Activated T-cell treated with anti-CD3 and anti-CD28 coated beads, Interleukin-2, amount 50 U/mL, for 4 hours (primary cell): Measurements from ENCODE around the gene CD3G. TPM values are rescaled to one million over a fixed set of nuclear protein-coding genes. Genes with fewer than 3 reads are reported as not detected.
"Not testable (repeated sequence)": the region's sequence is repeated elsewhere in the genome, so short reads cannot be mapped to it uniquely, and the experiment has no call there.

ENCODE experiments used
- ATAC-seq, 2 donors: fragments of 200-7000 bp; cut with Tn5 transposase; one replicate each; pipeline ENCODE4 v1.10.0; 2021
- DNase-seq: peaks from one replicate; pipeline ENCODE4 v3.0.0-alpha.2; 2020
- H3K27me3 Mint-ChIP-seq: one replicate; pipeline ENCODE4 v1.8.0; 2021; ENCODE audit warnings: low read depth, mixed read lengths
- H3K36me3 Mint-ChIP-seq: one replicate; pipeline ENCODE4 v1.8.0; 2022; ENCODE audit warnings: mixed read lengths; ENCODE audit not compliant: insufficient read depth
- H3K4me1 Mint-ChIP-seq: one replicate; pipeline ENCODE4 v1.8.0; 2021; ENCODE audit warnings: low read depth, mixed read lengths
- H3K4me3 Mint-ChIP-seq: one replicate; pipeline ENCODE4 v1.8.0; 2021; ENCODE audit warnings: mild to moderate bottlenecking, moderate library complexity, mixed read lengths
- H3K9me3 Mint-ChIP-seq: one replicate; pipeline ENCODE4 v1.8.0; 2021; ENCODE audit warnings: mixed read lengths
- total RNA-seq, 3 donors: library from RNA; stranded (reverse); gene quantifications; one replicate each; pipeline ENCODE4 v1.2.1, GENCODE V29; 2021

The CD3G gene
- 100 to 1,000 TPM in 2 of 3 donors, 10 to 100 TPM in 1; 86.4 to 105 (median 102) TPM for total RNA-seq

- ATAC-seq = peak; percentile 57 to 65
- H3K9me3 Mint-ChIP-seq = no peaks in the 10 kb centered on the region
- H3K4me1 Mint-ChIP-seq = peaks cover 72% of the 10 kb centered on the region
- DNase-seq = peak; percentile 63
- H3K4me3 Mint-ChIP-seq = peak within 1 kb of the TSS; percentile 92
- peaks cover 41% of the 10 kb centered on the region for H3K36me3 Mint-ChIP-seq
- H3K27me3 Mint-ChIP-seq = no peaks in the 10 kb centered on the region
These were observed at the start of gene CD3G for GRCh38 chr11:118343981-118344515. Gene CD3G, plus strand, starts transcription at chr11:118344344. Its CDS starts 80 bp downstream, at chr11:118344424.

GRCh38 chr11:118295199-118295598 lies 48.9 kb upstream of the CD3G start:
- ATAC-seq (no peak), DNase-seq (no peak)
- Mint-ChIP-seq H3K27me3 (no peaks in the 10 kb centered on the region), H3K4me3 (no peak overlapping the region), H3K9me3 (no peaks in the 10 kb centered on the region), H3K4me1 (peaks cover 17% of the 10 kb centered on the region), H3K36me3 (no peaks in the 10 kb centered on the region)

- ATAC-seq (peak; percentile 82 to 93), DNase-seq (peak; percentile 45)
- peaks cover 16% of the 10 kb centered on the region for H3K4me1 Mint-ChIP-seq
- no peak overlapping the region for H3K4me3 Mint-ChIP-seq
- no peaks in the 10 kb centered on the region for H3K27me3 Mint-ChIP-seq
- no peaks in the 10 kb centered on the region for H3K9me3 Mint-ChIP-seq
- no peaks in the 10 kb centered on the region for H3K36me3 Mint-ChIP-seq
These were observed 48.2 kb upstream of the CD3G start for GRCh38 chr11:118295815-118296454.

GRCh38 chr11:118301600-118302195 lies 42.4 kb upstream of the CD3G start:
- no peak for DNase-seq
- Mint-ChIP-seq H3K4me1 (peaks cover 40% of the 10 kb centered on the region), H3K27me3 (no peaks in the 10 kb centered on the region), H3K9me3 (no peaks in the 10 kb centered on the region), H3K4me3 (no peak overlapping the region), H3K36me3 (peaks cover 11% of the 10 kb centered on the region)
- ATAC-seq = no peak

GRCh38 chr11:118304227-118304567 lies 39.9 kb upstream of the CD3G start:
- H3K27me3 Mint-ChIP-seq = no peaks in the 10 kb centered on the region
- H3K4me1 Mint-ChIP-seq = peaks cover 65% of the 10 kb centered on the region
- H3K4me3 Mint-ChIP-seq = peak overlapping the region; percentile 100
- H3K9me3 Mint-ChIP-seq = no peaks in the 10 kb centered on the region
- peaks cover 33% of the 10 kb centered on the region for H3K36me3 Mint-ChIP-seq
- ATAC-seq = peak; percentile 18 to 19
- DNase-seq = no peak

GRCh38 chr11:118304568-118305248 lies 39.4 kb upstream of the CD3G start, which contains the start of gene CD3E:
Gene CD3E, plus strand, starts transcription at chr11:118304730. Its CDS starts 223 bp downstream, at chr11:118304953.
- no peaks in the 10 kb centered on the region for H3K9me3 Mint-ChIP-seq
- H3K36me3 Mint-ChIP-seq = peaks cover 38% of the 10 kb centered on the region
- DNase-seq (peak; percentile 51), ATAC-seq (peak; percentile 77 to 80)
- H3K27me3 Mint-ChIP-seq = no peaks in the 10 kb centered on the region
- H3K4me1 Mint-ChIP-seq = peaks cover 70% of the 10 kb centered on the region
- peak within 1 kb of the TSS; percentile 100 for H3K4me3 Mint-ChIP-seq

GRCh38 chr11:118305726-118306125 lies 38.4 kb upstream of the CD3G start:
- Mint-ChIP-seq H3K9me3 (no peaks in the 10 kb centered on the region), H3K36me3 (peaks cover 45% of the 10 kb centered on the region), H3K27me3 (no peaks in the 10 kb centered on the region), H3K4me1 (peaks cover 78% of the 10 kb centered on the region), H3K4me3 (peak overlapping the region; percentile 100)
- ATAC-seq (no peak), DNase-seq (no peak)

- H3K27me3 Mint-ChIP-seq = no peaks in the 10 kb centered on the region
- H3K36me3 Mint-ChIP-seq = peaks cover 52% of the 10 kb centered on the region
- peak overlapping the region; percentile 100 for H3K4me3 Mint-ChIP-seq
These were observed 37.6 kb upstream of the CD3G start for GRCh38 chr11:118306556-118306955.

GRCh38 chr11:118308995-118309528 lies 35.1 kb upstream of the CD3G start:
- DNase-seq, H3K9me3 Mint-ChIP-seq, H3K27me3 Mint-ChIP-seq: not testable (repeated sequence)
- H3K36me3 Mint-ChIP-seq = peaks cover 65% of the 10 kb centered on the region
- H3K4me1 Mint-ChIP-seq = peaks cover 82% of the 10 kb centered on the region
- ATAC-seq = peak; percentile 15 to 20
- H3K4me3 Mint-ChIP-seq = peak overlapping the region; percentile 23

More at GRCh38 chr11:118306556-118306955, 37.6 kb upstream of the CD3G start:
- ATAC-seq (peak; percentile 10 to 17), DNase-seq (peak; percentile 50)
- Mint-ChIP-seq H3K9me3 (no peaks in the 10 kb centered on the region), H3K4me1 (peaks cover 81% of the 10 kb centered on the region)

- ATAC-seq (no peak), DNase-seq (no peak)
- H3K36me3 Mint-ChIP-seq = peaks cover 70% of the 10 kb centered on the region
- H3K4me1 Mint-ChIP-seq = peaks cover 85% of the 10 kb centered on the region
- H3K9me3 Mint-ChIP-seq = no peaks in the 10 kb centered on the region
- no peaks in the 10 kb centered on the region for H3K27me3 Mint-ChIP-seq
- no peak overlapping the region for H3K4me3 Mint-ChIP-seq
These were observed 33.9 kb upstream of the CD3G start for GRCh38 chr11:118310271-118310670.

- no peak for ATAC-seq
- peaks cover 72% of the 10 kb centered on the region for H3K36me3 Mint-ChIP-seq
These were observed 33.2 kb upstream of the CD3G start for GRCh38 chr11:118310781-118311485.

GRCh38 chr11:118311518-118311917 lies 32.6 kb upstream of the CD3G start:
- Mint-ChIP-seq H3K4me1 (peaks cover 91% of the 10 kb centered on the region), H3K27me3 (no peaks in the 10 kb centered on the region), H3K4me3 (no peak overlapping the region), H3K36me3 (peaks cover 70% of the 10 kb centered on the region), H3K9me3 (no peaks in the 10 kb centered on the region)
- DNase-seq = no peak
- no peak for ATAC-seq

More at GRCh38 chr11:118310781-118311485, 33.2 kb upstream of the CD3G start:
- DNase-seq = no peak
- no peaks in the 10 kb centered on the region for H3K9me3 Mint-ChIP-seq
- no peak overlapping the region for H3K4me3 Mint-ChIP-seq
- no peaks in the 10 kb centered on the region for H3K27me3 Mint-ChIP-seq
- peaks cover 89% of the 10 kb centered on the region for H3K4me1 Mint-ChIP-seq

- Mint-ChIP-seq H3K4me3 (no peak overlapping the region), H3K27me3 (no peaks in the 10 kb centered on the region), H3K9me3 (no peaks in the 10 kb centered on the region), H3K36me3 (peaks cover 68% of the 10 kb centered on the region), H3K4me1 (peaks cover 91% of the 10 kb centered on the region)
- DNase-seq (no peak), ATAC-seq (no peak)
These were observed 31.8 kb upstream of the CD3G start for GRCh38 chr11:118312328-118312727.

GRCh38 chr11:118313242-118313641 lies 30.9 kb upstream of the CD3G start:
- DNase-seq = no peak
- Mint-ChIP-seq H3K4me1 (peaks cover 87% of the 10 kb centered on the region), H3K27me3 (no peaks in the 10 kb centered on the region), H3K4me3 (no peak overlapping the region), H3K36me3 (peaks cover 61% of the 10 kb centered on the region), H3K9me3 (no peaks in the 10 kb centered on the region)
- ATAC-seq = no peak
